DMS153 treated with DMSO at 0.1 percent for 48 hours (cell line): Measurements from ENCODE around the gene SPOUT1.
"Not testable (repeated sequence)": the region's sequence is repeated elsewhere in the genome, so short reads cannot be mapped to it uniquely, and the experiment has no call there.

Experiments
- DNase-seq: peaks from one replicate; lab custom pipeline; 2025; ENCODE audit not compliant: unreplicated experiment; lab: John Stamatoyannopoulos, UW

SPOUT1 gene

DNA sequence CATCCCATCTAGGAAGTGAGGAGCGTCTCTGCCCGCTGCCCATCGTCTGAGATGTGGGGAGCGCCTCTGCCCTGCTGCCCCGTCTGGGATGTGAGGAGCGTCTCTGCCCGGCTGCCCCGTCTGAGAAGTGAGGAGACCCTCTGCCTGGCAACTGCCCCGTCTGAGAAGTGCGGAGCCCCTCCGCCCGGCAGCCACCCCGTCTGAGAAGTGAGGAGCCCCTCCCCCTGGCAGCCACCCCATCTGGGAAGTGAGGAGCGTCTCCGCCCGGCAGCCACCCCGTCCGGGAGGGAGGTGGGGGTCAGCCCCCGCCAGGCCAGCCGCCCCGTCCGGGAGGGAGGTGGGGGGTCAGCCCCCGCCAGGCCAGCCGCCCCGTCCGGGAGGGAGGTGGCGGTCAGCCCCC lies 49.5 kb downstream of the SPOUT1 start:
- DNase-seq, result not testable (repeated sequence)

DNA sequence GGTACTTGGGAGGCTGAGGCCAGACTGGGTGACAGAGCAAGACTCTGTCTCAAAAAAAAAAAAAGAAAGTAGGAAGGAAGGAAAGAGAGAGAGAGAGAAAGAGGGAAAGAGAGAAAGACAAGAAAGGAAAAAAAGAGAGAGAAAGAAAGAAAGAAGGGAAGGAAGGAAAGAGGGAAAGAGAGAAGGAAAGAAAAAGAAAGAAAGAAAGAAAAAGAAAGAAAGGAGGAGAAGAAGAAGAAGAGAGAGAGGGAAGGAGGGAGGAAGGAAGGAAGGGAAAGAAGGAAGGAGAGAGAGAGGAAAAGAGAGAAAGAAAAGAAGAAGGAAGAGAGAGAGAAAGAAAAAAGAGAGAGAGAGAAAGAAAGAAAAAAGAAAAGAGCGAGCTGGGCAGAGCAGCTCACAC lies 54.8 kb downstream of the SPOUT1 start:
- no peak for DNase-seq

DNA sequence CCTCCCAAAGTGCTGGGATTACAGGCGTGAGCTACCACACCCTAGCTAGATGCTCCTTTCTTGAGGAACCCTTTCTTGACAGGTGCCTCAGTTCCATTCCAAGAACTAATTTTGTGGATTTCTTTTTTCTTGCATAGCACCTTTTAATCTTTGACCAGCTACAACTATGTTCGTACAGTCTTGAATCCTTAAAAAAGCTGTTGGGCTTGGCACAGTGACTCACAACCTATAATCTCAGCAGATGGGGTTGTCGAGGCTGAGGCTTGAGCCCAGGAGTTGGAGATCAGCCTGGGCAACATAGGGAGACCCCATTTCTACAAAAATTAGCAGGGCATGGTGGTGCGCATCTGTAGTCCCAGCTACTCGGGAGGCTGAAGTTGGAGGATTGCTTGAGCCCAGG lies 56.5 kb downstream of the SPOUT1 start:
- DNase-seq, result no peak

DNA sequence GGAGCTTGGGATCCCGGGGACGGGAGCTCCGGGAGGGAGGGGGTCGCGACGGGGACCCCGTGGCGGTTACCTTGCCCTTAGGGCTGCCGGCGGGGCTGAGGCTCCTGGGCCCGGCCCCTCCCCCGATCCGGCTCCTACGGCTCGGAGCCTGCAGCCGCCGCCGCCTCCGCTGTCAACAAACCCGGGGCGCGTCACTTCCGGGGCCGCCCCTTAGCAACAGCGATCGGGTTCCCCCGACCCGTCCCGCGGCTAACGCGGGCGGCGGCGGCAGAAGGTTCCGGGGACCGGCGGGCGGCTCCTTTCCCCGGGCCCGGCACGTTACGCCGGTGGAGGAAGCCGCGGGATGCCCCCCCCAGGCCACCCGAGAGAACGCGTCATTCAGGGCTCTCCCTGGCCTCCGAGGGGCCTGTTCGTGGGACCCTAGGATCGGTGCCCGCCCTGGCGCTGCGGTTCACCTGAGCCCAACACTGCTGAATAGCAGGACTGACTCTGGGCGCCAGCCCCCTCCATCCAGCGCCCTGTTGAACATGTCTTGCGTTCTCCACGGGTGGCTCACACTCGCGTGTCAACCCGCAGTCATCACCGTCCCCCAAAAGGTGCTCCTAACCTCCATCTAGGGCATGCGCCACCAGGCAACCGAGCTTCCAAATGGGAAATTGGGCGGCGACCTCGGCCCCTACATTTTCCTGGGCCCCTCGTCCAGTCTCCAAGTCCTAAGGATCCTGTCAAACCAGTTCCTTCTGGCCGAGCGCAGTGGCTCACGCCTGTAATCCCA lies 57.7 kb downstream of the SPOUT1 start, which contains the start of gene ZER1:
TSS of gene ZER1 (minus strand) at position 183 of the 775 bp plus-strand sequence. CDS start 16,362 bp downstream, outside the sequence.
- peak; percentile 82 for DNase-seq

DNA sequence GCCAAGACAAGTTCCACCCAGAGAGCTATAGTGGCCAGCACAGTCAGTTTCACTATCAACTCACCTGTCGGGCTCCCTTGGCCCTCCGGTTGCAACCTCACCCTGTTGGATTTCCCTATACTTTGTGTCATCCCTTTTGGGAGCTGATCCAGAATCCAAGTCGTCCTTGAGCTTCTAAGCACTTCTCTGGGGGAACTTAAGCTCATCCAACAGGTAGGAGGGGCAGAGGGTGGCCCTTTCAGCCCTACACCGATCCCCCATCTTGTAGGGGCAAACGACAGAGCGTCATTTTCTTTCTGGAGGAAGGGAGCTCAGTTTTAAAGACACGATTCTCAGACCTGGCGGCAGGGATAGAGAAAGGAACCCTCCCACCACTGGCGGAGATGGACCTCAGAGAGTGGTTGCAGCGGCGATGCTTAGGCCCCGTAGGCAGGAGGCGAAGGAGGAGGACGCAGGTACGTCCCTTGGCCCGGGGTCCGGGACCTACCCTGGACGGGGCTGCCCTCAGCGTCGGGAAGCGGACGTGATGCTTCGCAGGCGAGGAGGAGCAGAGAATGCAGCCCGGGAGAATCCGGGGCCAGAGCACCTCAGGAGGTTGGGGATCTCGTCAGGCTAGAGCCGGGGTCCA lies 58.4 kb downstream of the SPOUT1 start:
- no peak for DNase-seq

DNA sequence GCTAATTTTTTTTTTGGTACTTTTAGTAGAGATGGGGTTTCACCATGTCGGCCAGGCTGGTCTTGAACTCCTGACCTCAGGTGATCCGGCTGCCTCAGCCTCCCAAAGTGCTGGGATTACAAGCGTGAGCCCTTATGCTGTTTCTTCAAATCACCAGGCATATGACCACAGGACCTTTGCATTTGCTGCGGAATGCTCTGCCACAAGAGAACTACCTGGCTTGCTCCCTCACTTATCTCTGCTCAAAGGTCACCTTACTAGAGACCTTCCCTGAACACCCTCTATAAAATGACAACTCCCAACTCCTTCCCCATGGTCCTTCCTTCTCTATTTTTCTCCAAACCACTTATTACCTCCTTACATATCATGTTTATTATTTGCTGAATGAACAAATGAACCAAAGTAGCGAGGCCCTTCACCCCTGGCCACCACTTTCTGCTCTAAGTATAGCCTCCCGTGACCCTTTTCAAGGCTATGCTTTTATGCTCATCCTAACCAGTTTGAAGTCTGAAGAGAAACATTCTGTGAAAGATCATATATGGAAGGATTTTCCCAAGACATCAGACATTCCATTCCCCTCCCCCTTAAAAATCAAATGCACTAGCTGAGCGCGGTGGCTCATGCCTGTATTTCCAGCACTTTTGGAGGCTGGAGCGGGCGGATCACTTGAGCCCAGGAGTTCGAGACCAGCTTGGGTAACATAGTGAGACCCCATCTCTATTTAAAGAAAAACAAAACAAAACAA lies 59.1 kb downstream of the SPOUT1 start:
- DNase-seq, result no peak
